Hematopoietic multipotent progenitor cell (in vitro differentiated cells): ENCODE data around the gene GLB1L3. TPM values are rescaled to one million over a fixed set of nuclear protein-coding genes. Genes with fewer than 3 reads are reported as not detected.
"Not testable (repeated sequence)": the region's sequence is repeated elsewhere in the genome, so short reads cannot be mapped to it uniquely, and the experiment has no call there.

Experiments used
- DNase-seq, 3 donors: peaks; one replicate each; pipeline ENCODE4 v3.0.0-alpha.2; 2011 to 2015; ENCODE audit warnings: low read depth in 2 of 3, low spot score in 2 of 3
- total RNA-seq: library from RNA; depleted of rRNA; stranded (reverse); fragments of >200 nt; gene quantifications from one replicate; pipeline ENCODE4 v1.2.3, GENCODE V29; 2012

The GLB1L3 gene
- total RNA-seq, 1 donor = under 0.01 TPM

DNA sequence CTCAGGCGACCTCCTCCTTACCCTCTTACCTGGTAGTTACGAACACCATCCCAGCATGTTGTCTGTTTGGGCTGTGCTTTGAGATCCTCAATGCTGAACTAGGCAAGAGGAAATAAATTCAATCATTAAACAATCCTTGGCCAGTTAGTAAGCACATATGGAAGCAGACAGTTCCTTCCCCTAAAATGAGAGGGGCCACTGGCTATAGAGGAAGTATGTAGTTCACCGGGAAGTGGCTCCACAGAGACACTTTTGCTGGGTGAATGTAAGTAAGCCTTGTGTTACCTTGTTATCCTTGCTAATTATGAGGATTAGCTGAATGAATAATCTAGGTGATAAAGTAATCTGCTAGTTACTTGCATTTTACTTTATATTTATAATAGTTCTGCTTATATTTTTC lies 25.9 kb upstream of the GLB1L3 start:
- no peak for DNase-seq

GRCh38 chr11:134250675-134251074 lies 25.5 kb upstream of the GLB1L3 start:
- DNase-seq = no peak

- DNase-seq = peak in 1 of 3 donors; percentile 12
These were observed 23.6 kb upstream of the GLB1L3 start for GRCh38 chr11:134252346-134253187.

GRCh38 chr11:134253188-134253993 lies 22.8 kb upstream of the GLB1L3 start, which contains the start of the genes ACAD8 and THYN1:
Gene ACAD8, plus strand, starts transcription at chr11:134253568. Its CDS starts 33 bp downstream, at chr11:134253601.
Gene THYN1, minus strand, starts transcription at chr11:134253352. Its CDS starts 470 bp downstream, at chr11:134252882.
- DNase-seq = peak; percentile 85 to 98 (median 98)

DNA sequence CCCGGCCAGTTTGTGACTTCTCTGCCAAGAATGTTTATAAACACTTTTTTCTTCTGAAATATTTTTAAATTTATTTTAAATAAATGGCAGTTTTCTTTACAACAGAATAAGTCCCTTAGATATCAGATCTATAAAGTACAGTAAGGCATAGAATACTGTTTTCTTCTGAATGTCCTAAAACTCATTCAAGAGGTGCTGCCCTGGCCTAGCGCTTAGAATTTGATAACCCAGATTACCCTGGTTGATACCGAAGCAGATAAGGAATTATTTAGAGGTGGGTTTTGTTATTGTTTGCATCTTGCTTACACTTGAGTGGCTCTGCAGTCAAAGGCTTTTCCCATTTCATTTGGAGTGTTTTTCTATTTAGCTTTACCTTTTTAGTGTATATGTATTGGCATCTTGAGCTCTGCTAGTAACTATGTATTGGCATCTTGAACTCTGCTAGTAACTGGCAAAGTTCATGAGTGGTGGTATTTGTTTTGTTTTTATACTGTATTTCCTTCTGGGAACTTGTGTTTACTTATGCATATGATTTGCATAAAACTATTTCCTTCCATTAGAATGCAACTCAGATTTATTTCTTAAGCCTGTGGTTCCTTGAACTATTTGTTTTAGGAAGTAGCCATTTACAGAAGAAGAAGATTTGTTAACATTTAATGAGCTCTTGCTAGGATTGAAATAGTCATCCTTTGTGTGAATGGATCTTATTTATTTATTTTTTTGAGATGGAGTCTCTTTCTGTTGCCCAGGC lies 21.6 kb upstream of the GLB1L3 start:
- no peak for DNase-seq

DNA sequence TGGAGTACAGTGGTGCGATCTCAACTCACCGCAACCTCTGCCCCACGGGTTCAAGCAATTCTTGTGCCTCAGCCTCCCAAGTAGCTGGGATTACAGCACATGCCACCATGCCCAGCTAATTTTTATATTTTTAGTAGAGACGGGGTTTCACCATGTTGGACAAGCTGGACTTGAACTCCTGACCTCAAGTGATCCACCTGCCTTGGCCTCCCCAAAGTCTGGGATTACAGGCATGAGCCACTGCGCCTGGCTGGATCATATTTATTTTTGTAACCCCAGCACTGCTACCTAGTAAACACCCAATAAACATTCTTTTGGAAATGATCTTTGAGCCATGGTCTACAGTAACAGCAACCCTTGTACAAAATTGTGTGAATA lies 21.0 kb upstream of the GLB1L3 start:
- DNase-seq = not testable (repeated sequence)

DNA sequence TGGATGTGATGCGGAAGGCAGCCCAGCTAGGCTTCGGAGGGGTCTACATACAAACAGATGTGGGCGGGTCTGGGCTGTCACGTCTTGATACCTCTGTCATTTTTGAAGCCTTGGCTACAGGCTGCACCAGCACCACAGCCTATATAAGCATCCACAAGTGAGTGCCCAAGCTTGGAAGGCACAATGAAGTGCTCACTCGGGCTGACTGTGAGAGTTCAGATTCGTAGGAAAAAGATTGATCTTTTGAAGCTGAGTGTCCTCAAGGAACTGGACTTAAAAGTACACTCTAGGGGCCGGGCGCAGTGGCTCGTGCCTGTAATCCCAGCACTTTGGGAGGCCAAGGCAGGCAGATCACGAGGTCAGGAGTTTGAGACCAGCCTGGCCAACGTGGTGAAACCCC lies 19.1 kb upstream of the GLB1L3 start:
- no peak for DNase-seq

DNA sequence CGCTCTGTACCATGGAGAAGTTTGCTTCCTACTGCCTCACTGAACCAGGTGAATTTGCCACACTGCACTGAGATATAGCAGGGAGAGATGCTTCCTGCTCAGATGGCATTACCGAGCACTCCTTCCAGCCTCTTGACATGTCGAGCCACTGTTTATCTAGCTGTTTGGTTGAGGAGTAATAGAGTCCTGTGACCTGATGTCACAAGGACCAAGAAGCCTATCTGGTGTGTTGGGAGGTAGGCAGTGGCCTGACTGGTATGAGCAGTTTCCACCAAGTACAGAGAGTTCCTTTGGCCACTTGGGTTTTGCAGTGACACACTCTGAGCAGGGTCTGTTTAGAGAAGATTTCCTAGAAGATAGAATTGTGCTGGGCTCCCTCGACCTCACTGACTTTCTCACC lies 17.6 kb upstream of the GLB1L3 start:
- DNase-seq = no peak

DNA sequence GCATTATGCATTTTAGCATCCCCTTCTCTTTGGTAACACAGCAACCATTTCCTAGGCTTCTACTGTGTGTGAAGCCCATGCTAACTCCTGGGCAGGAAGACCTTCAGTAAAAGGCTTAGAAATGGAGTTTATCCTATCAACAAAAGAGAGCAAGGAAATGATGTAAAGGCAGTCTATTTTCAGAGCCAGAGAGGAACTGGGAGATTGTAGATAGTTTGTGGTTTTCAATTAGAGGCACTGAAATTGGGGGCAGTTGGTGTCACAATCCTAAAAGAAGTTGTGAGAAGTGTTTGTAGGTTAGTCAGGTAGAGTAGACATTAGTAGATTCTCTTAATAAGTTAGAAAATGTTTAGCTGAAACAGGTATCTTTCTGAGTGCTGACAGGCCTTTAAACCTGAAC lies 15.7 kb upstream of the GLB1L3 start:
- DNase-seq = peak in 1 of 3 donors; percentile 32

DNA sequence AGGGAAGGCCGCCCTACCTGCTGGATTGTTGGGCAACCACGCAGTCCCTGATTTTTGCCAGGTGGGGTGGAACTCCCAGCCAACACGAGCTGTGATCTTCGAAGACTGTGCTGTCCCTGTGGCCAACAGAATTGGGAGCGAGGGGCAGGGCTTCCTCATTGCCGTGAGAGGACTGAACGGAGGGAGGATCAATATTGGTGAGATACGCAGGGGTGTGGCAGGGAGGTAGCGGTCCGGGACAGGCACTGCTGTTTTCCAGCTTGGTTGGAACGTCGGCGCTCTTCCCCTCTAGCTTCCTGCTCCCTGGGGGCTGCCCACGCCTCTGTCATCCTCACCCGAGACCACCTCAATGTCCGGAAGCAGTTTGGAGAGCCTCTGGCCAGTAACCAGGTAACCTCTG lies 15.2 kb upstream of the GLB1L3 start:
- DNase-seq = no peak

GRCh38 chr11:134261626-134262488 lies 14.3 kb upstream of the GLB1L3 start:
- peak in 1 of 3 donors; percentile 48 for DNase-seq

DNA sequence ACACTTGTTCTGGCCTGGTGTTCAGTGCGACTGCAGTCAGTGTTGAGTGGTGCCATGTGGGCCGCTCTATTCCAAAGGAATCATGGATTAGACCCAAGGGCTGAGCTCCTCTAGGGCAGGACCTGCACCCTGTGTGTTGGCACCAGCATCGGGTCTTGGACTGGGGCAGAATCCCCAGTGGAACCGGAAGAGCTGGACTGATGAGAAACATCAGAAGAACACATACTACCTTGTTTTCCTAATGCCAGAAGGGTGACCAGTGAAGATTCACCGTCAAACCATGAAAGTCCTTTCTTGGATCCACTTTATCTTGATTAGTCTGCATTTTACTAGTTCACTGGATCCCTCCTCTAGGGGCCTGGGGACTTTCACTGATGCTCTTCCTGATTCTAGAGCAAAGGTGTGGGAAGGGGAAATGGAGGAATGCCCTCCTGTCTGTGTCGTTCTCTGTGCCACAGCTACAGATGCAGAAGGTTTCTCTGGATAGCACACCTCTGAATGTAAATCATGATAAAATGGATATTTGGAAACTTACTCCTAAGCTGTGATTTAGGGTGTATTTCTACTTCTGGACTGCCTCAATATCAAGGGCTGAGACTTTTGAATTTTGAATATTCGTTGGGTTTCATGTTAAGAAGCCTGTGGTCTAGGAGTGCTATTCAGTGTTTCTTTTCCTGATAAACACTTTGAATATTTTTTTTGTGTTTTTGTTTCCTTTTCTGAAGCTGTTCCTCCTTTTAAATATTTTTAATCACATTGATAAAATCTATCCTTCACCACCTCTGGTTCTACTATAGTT lies 11.0 kb upstream of the GLB1L3 start:
- DNase-seq = no peak

DNA sequence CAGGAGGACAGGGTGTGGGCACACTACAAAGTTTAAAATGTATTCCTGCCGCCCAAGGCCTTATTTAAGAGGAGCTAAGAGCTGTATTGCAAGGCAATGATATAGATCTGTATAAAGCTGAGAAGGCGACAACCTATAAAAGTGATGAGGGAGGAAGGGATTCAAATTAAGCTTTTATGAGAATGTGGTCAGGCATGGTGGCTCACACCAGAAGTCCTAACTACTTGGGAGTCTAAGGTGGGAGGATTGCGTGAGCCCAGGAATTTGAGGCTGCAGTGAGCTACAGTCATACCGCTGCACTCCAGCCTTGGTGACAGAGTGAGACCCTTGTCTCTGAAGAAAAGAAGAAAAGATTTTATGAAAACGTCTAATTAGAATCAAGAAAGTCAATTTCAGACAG lies 9.7 kb upstream of the GLB1L3 start:
- DNase-seq = no peak

DNA sequence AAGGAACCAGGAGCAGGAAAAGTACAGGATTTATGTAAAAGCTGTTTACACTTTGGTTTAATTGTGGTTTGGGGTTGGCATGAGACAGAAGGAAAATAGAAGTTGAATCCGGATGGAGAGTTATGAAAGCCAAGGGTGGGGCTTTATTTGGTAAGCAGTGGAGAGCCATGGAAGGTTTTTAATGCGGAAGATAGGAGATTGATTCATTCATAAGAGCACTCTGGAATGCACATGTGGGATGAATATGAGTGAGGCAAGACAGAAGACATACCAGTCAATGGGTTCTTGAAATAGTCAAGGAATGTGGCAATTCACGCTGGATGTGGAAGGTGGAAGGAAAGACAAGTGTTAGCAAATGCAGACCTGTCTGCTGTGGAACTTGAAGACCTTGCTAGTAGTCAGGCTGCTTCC lies 9.3 kb upstream of the GLB1L3 start:
- DNase-seq = no peak

- DNase-seq = no peak
These were observed 8.7 kb upstream of the GLB1L3 start for GRCh38 chr11:134267461-134267860.

DNA sequence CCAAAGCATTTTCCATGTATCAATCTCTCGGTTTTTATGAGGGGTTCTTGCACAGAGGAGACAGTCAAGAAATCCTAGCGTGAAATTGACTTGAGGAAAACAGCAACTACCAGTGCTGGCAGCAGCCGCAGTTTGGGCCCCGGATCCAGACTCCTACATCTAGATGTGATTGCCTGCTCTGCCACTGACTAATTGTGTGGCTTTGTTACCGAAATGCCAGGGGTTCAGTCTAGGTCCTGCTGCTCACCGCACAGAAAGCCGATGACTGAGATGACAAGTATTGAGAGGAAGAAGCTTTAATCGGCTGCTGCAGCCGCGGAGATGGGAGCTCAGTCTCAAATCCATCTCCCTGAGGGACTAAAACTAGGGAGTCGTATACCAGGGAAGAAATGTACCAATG lies 8.2 kb upstream of the GLB1L3 start:
- no peak for DNase-seq

GRCh38 chr11:134270250-134270714 lies 5.9 kb upstream of the GLB1L3 start:
- peak in 2 of 3 donors; percentile 63 to 70 for DNase-seq

- no peak for DNase-seq
These were observed 4.2 kb upstream of the GLB1L3 start for GRCh38 chr11:134271978-134272377.
